VCaP (cell line): ENCODE measurements around the gene MET.

ENCODE experiments used
- H3K27ac ChIP-seq: fragments of 450-650 bp; 2 replicates; pipeline ENCODE4 v1.5.1; 2017
- TF ChIP-seq, protein P1 (sequence below): fragments of 450-650 bp; conservative IDR thresholded peaks from 2 replicates; pipeline ENCODE4 v1.5.1; 2017; ENCODE audit warnings: mild to moderate bottlenecking, moderate library complexity

The MET gene

DNA sequence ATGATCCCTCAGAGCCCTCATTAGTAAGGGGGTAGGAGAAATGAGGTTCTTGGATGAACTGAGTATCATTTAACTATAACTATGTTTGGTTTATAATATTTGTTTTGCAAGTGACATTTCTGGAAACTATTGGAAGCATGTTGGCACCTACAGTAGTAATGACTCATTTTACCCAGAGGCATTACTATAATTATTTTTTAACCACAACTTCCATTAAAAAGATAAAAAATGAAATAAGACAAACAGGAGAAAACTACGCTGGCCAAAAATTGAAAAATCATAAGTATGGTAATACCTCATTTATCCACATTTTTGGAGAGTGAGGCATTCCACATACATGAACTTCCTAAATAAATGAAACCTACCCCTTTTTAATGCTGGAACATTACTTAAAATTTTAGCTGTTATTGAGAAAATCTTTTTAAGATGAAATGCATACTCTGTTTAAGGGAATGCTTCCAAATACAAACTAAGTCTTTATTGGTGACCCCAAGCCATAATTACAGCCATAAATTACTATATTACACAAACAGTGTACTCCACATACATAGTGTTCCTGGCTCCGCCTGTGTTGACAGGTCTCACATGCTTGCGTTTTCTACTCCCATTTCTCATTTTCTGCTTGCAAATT is 105.8 kb downstream of the MET start:
- H3K27ac ChIP-seq = no peak overlapping the region
- TF ChIP-seq, protein P1, sequence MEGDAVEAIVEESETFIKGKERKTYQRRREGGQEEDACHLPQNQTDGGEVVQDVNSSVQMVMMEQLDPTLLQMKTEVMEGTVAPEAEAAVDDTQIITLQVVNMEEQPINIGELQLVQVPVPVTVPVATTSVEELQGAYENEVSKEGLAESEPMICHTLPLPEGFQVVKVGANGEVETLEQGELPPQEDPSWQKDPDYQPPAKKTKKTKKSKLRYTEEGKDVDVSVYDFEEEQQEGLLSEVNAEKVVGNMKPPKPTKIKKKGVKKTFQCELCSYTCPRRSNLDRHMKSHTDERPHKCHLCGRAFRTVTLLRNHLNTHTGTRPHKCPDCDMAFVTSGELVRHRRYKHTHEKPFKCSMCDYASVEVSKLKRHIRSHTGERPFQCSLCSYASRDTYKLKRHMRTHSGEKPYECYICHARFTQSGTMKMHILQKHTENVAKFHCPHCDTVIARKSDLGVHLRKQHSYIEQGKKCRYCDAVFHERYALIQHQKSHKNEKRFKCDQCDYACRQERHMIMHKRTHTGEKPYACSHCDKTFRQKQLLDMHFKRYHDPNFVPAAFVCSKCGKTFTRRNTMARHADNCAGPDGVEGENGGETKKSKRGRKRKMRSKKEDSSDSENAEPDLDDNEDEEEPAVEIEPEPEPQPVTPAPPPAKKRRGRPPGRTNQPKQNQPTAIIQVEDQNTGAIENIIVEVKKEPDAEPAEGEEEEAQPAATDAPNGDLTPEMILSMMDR = no peak

DNA sequence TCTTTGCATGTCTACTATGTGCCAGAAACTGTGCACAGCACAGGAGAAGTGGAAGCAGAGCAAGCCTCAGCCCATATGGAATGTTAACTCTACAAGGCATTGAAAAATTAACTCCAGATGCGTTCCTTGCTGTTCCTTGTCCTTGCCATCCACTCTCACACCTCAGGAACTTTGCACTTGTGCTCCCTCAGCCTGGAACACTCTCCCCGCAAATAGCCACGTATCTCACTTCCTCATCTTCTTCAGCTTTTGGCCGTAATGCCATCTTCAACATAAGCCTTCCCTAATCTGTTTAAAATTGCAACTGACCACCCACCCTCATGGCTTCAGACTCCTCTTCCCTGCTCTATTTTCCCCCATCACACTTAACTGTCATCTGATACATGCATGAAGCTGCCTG is 107.2 kb downstream of the MET start:
- TF ChIP-seq, protein P1 = no peak
- no peak overlapping the region for H3K27ac ChIP-seq

DNA sequence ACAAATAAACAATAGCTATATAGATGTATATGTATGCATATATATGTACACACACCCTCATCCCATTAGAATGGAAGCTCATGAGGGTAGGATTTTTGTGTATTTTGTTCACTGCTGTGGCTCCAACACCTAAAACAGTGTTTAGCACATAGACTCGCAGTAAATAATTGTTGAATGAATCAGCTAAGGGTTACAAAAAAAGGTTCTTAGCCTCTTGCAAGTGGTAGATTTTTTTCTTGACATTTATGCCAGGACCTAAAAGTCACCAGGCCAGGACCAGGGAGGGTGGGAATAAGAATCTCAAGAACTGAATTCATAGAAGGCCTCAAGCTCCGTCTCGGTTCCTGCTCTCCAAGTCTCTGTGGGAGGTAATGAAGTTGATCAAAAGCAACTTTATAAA is 107.9 kb downstream of the MET start:
- TF ChIP-seq, protein P1 = no peak
- no peak overlapping the region for H3K27ac ChIP-seq

DNA sequence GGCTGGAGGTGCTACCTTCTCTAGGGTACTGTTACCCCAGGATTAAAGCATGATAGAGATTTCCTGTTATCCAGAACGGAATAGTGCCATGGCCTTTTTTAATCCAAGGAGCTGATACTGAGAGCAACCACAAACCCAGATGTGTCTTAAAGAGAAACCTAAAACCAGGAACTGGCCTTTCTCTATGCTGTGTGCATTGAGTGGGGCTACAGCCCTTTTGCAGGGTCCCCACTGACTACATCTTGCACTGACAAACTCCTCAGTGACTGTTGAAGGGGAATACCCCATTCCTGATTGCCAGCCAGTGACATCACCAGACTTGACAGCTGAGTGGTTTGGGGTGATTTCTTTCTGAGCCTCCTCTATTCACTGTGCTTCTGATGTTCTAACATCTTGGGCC is 108.5 kb downstream of the MET start:
- peak overlapping the region; percentile 48 for H3K27ac ChIP-seq
- TF ChIP-seq, protein P1 = no peak

DNA sequence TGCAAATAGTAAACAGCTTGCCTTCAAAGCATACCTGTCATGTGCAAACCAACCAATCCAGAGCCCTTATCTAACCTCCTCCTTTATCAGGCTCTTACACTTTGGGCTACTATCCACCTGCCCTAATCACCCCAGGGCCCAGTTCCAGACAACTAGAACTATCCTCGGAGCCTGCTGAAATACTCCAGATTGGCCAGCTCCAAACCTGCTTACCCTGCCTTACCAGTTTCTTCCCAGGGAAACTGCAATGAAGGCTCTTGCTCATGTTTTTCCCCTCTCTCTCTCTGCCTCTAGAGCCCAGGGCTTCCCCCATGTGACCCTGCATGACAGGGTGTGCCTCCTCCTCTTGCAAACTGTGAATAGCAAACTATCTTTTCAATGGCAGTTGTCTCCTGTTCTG is 109.0 kb downstream of the MET start:
- H3K27ac ChIP-seq = peak overlapping the region; percentile 48
- TF ChIP-seq, protein P1 = no peak

DNA sequence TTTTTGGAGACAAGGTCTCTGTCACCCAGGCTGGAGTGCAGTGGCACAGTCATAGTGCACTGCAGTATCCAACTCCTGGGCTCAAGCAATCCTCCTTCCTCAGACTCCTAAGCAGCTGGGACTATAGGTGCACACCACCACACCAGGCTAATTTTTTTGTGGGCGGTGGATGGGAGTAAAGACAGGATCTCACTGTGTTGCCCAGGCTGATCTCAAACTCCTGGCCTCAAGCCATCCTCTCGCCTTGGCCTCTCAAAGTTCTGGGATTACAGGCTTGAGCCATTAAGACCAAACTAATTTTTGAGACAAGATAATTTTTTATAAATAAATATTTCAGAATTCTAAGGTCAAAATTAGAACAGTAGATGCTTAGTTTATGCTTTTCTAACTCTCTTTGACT is 109.6 kb downstream of the MET start:
- peak overlapping the region; percentile 48 for H3K27ac ChIP-seq
- TF ChIP-seq, protein P1 = no peak

DNA sequence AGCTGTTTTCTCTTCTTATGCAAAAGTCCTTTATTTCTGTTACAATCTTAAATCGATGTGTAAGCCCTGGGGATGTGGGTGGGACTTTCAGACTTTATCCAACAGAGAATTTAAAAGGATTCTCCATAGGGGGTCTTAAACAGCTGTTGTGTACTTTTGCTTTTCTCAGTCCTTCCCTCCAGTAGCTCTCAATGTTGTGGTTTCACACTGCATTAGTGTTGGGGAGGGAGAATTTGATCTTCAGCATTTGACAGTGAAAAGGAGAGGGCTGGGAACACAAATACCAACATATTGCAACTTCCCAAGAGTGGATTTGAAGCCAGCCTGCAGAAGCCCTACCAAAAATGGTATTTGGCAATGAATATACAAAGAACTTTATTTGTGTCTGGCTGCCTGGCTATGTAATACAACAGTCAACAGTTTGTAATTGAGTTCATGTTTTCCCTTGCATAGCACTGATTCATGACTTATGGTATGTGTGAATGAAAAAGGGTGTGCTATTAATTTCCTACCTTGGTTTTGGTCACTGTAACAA is 110.2 kb downstream of the MET start:
- TF ChIP-seq, protein P1 = no peak
- no peak overlapping the region for H3K27ac ChIP-seq
